Progenitor cell of endocrine pancreas (in vitro differentiated cells): ENCODE measurements around the gene DCAF15. TPM values are rescaled to one million over a fixed set of nuclear protein-coding genes. Genes with fewer than 3 reads are reported as not detected.

Source experiments
- DNase-seq: peaks from one replicate; pipeline ENCODE4 v3.0.0; 2021; ENCODE audit warnings: low spot score; ENCODE audit not compliant: unreplicated experiment
- H3K27ac Mint-ChIP-seq: 2 replicates; pipeline ENCODE4 v1.8.0; 2021; ENCODE audit warnings: mild to moderate bottlenecking, moderate library complexity, mixed read lengths
- H3K27me3 Mint-ChIP-seq: 2 replicates; pipeline ENCODE4 v1.8.0; 2021; ENCODE audit warnings: mixed read lengths
- H3K36me3 Mint-ChIP-seq: 2 replicates; pipeline ENCODE4 v1.8.0; 2022; ENCODE audit warnings: mixed read lengths; ENCODE audit not compliant: insufficient read depth
- H3K4me1 Mint-ChIP-seq: 2 replicates; pipeline ENCODE4 v1.8.0; 2021; ENCODE audit warnings: low read depth, mixed read lengths
- H3K4me3 Mint-ChIP-seq: 2 replicates; pipeline ENCODE4 v1.8.0; 2021; ENCODE audit warnings: low read depth, mild to moderate bottlenecking, moderate library complexity, mixed read lengths
- H3K9me3 Mint-ChIP-seq: 2 replicates; pipeline ENCODE4 v1.8.0; 2021; ENCODE audit warnings: low read depth, mixed read lengths
- CTCF ChIP-seq: fragments of 200-600 bp; sonication (generic); IDR thresholded peaks from one replicate; pipeline ENCODE4 v1.5.0; 2021; ENCODE audit warnings: antibody characterized with exemption, mild to moderate bottlenecking; ENCODE audit not compliant: unreplicated experiment
- total RNA-seq: library from RNA; stranded (reverse); gene quantifications from 2 replicates; pipeline ENCODE4 v1.2.1, GENCODE V29; 2021

Gene DCAF15
- total RNA-seq, 1 donor from 2014 or later: 65.5 TPM

GRCh38 chr19:14006085-14006765, 53.9 kb downstream of the DCAF15 start, which contains the start of gene RFX1:
RFX1 (minus strand) TSS chr19:14006320; CDS start chr19:13993843, 12,477 bp downstream.
- TF ChIP-seq CTCF: no peak
- Mint-ChIP-seq H3K4me1 (peaks cover 9% of the 10 kb centered on the region), H3K27me3 (no peaks in the 10 kb centered on the region), H3K36me3 (no peaks in the 10 kb centered on the region), H3K27ac (peak within 1 kb of the TSS; percentile 100), H3K4me3 (peak within 1 kb of the TSS; percentile 94), H3K9me3 (no peaks in the 10 kb centered on the region)
- DNase-seq: peak; percentile 100

- Mint-ChIP-seq H3K4me1 (peaks cover 9% of the 10 kb centered on the region), H3K27ac (peak overlapping the region; percentile 100), H3K27me3 (no peaks in the 10 kb centered on the region), H3K9me3 (no peaks in the 10 kb centered on the region), H3K36me3 (no peaks in the 10 kb centered on the region), H3K4me3 (peak overlapping the region; percentile 94)
- TF ChIP-seq CTCF: no peak
- peak; percentile 85 for DNase-seq
These were observed 54.7 kb downstream of the DCAF15 start for GRCh38 chr19:14006766-14007562.

Other genes starting within 250 kb of the DCAF15 start
- 20.3 and 23.0 TPM in 2 replicates for gene MRI1, start 188.0 kb upstream of the DCAF15 start, total RNA-seq
- gene C19orf53, start 178.1 kb upstream of the DCAF15 start, total RNA-seq: 78.4 and 90.1 TPM in 2 replicates
- 30.9 and 34.6 TPM in 2 replicates for gene ZSWIM4, start 157.1 kb upstream of the DCAF15 start, total RNA-seq
- gene NANOS3, start 75.4 kb upstream of the DCAF15 start, total RNA-seq: 9.5 and 10.5 TPM in 2 replicates
- 6.1 and 8.9 TPM in 2 replicates for gene BRME1, start 46.4 kb upstream of the DCAF15 start, total RNA-seq
- gene CC2D1A, start 46.3 kb upstream of the DCAF15 start, total RNA-seq: 69.4 and 74.0 TPM in 2 replicates
- not detected in 2 replicates for gene PODNL1, start 14.1 kb upstream of the DCAF15 start, total RNA-seq
- gene RFX1, start 53.8 kb downstream of the DCAF15 start, total RNA-seq: 26.5 and 30.6 TPM in 2 replicates
- gene RLN3, start 75.6 kb downstream of the DCAF15 start, total RNA-seq: not detected in 2 replicates
- 3.4 and 3.7 TPM in 2 replicates for gene IL27RA, start 79.3 kb downstream of the DCAF15 start, total RNA-seq
- gene PALM3, start 109.6 kb downstream of the DCAF15 start, total RNA-seq: 5.7 and 7.7 TPM in 2 replicates
- gene MISP3, start 120.3 kb downstream of the DCAF15 start, total RNA-seq: 3.0 and 3.5 TPM in 2 replicates
- gene C19orf67, start 133.3 kb downstream of the DCAF15 start, total RNA-seq: 0.43 TPM in 1 of 2 replicates, not detected in the other
- gene SAMD1, start 138.2 kb downstream of the DCAF15 start, total RNA-seq: 64.7 and 72.4 TPM in 2 replicates
- gene PRKACA, start 165.3 kb downstream of the DCAF15 start, total RNA-seq: 87.4 and 92.1 TPM in 2 replicates
- gene ASF1B, start 184.1 kb downstream of the DCAF15 start, total RNA-seq: 18.4 TPM in 2 replicates